ENCODE measurements around the gene PFDN6.

DNA sequence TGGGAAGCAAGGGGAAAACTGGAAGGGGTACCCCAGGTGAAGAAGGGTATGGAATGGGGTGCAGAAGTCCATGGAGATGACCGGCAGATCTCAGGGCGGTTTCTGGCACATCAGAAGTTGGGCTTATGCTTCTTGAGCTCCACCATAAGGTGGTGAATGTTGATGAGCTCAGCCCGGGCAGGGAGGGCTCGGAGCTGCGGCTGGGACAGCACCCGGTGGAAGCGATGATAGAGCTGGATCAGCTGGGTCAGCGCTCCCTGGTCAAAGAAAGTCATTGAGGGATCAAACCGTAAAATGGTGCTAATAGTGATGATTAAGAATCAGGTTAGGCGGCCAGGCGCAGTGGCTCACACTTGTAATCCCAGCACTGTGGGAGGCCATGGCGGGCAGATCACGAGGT is 38.7 kb upstream of the PFDN6 start:
- TF ChIP-seq POLR2A (IDR thresholded peaks at IDR 0.05): no peak
- TF ChIP-seq, protein P1, sequence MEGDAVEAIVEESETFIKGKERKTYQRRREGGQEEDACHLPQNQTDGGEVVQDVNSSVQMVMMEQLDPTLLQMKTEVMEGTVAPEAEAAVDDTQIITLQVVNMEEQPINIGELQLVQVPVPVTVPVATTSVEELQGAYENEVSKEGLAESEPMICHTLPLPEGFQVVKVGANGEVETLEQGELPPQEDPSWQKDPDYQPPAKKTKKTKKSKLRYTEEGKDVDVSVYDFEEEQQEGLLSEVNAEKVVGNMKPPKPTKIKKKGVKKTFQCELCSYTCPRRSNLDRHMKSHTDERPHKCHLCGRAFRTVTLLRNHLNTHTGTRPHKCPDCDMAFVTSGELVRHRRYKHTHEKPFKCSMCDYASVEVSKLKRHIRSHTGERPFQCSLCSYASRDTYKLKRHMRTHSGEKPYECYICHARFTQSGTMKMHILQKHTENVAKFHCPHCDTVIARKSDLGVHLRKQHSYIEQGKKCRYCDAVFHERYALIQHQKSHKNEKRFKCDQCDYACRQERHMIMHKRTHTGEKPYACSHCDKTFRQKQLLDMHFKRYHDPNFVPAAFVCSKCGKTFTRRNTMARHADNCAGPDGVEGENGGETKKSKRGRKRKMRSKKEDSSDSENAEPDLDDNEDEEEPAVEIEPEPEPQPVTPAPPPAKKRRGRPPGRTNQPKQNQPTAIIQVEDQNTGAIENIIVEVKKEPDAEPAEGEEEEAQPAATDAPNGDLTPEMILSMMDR (IDR thresholded peaks at IDR 0.05): no peak

Measured in tibial nerve (tissue), 3 donors.